Measurements from ENCODE around the gene SAG. TPM values are rescaled to one million over a fixed set of nuclear protein-coding genes. Genes with fewer than 3 reads are reported as not detected.

Gene SAG
- total and polyA plus RNA-seq, 2 donors (not counting 3 experiments of a cell fraction or from before 2014, with no cell fraction given), result not detected

- no peaks in the 10 kb centered on the region for H3K27me3 ChIP-seq (ENCODE audit: control insufficient read depth in 2 of 2, insufficient read depth in 2 of 2, low read length in 2 of 2)
- H3K4me3 ChIP-seq (replicated peaks in 1 of 3; ENCODE audit: insufficient read depth in 1 of 3, low read depth in 1 of 3, low read length in 3 of 3), result no peak overlapping the region
- H3K9ac ChIP-seq (replicated peaks; ENCODE audit: extremely low read depth, insufficient read depth, low read length), result no peak overlapping the region
- no peaks in the 10 kb centered on the region for H3K79me2 ChIP-seq (ENCODE audit: control insufficient read depth, insufficient read depth, low read length)
- no peaks in the 10 kb centered on the region for H3K9me3 ChIP-seq (replicated peaks; ENCODE audit: control insufficient read depth, insufficient read depth, low read length)
- FAIRE-seq (no peak), DNase-seq (ENCODE audit: low read depth, low spot score) (no peak)
- H3K4me2 ChIP-seq (ENCODE audit: insufficient read depth, low read length), result no peak overlapping the region
- H2AFZ ChIP-seq (ENCODE audit: low read depth, low read length), result no peak overlapping the region
- CTCF ChIA-PET, result no interaction called here
- intact Hi-C loops (cut with micrococcal nuclease), result no loop called here
- H3K27ac ChIP-seq (ENCODE audit: insufficient read depth, low read depth, low read length), result no peak overlapping the region
- H3K9me1 ChIP-seq (replicated peaks; ENCODE audit: control insufficient read depth, extremely low read depth, insufficient read depth, low read length), result no peaks in the 10 kb centered on the region
- no TSS peak for BruUV-seq (replicated peaks)
- H3K36me3 ChIP-seq (ENCODE audit: control insufficient read depth in 2 of 2, extremely low read depth in 1 of 2, insufficient read depth in 2 of 2, low read length in 2 of 2), result no peaks in the 10 kb centered on the region
- H4K20me1 ChIP-seq (replicated peaks; ENCODE audit: control insufficient read depth, extremely low read depth, insufficient read depth, low read length), result no peaks in the 10 kb centered on the region
- no peaks in the 10 kb centered on the region for H3K4me1 ChIP-seq (ENCODE audit: control insufficient read depth, extremely low read depth, insufficient read depth, low read length)
- POLR2A ChIA-PET, result no interaction called here
- dilution Hi-C loops (cut with MboI; ENCODE audit: extremely low pct_ligation_motif_present, low sequenced_read_pairs), result no loop called here
- TF ChIP-seq JUN (IDR thresholded peaks at IDR 0.05; ENCODE audit: borderline replicate concordance, insufficient read depth, insufficient read length, low read depth) (no peak), MYC (IDR thresholded peaks at IDR 0.05; ENCODE audit: low read depth, low read length) (no peak), POLR2A (IDR thresholded peaks at IDR 0.05; ENCODE audit: low read depth, low read length) (no peak), MAX (IDR thresholded peaks at IDR 0.05; ENCODE audit: insufficient read depth, insufficient read length) (no peak), POLR2AphosphoS5 (IDR thresholded peaks at IDR 0.05; ENCODE audit: insufficient read depth, low read depth, low read length) (no peak), GATA2 (IDR thresholded peaks at IDR 0.05; ENCODE audit: insufficient read depth, insufficient read length, low read depth, low read length) (no peak), FOS (IDR thresholded peaks at IDR 0.05; ENCODE audit: borderline replicate concordance, insufficient read depth, low read length) (no peak), EZH2 (IDR thresholded peaks at IDR 0.05; ENCODE audit: borderline replicate concordance, low read depth, low read length, severe bottlenecking) (no peak)
- TF ChIP-seq, protein P1, sequence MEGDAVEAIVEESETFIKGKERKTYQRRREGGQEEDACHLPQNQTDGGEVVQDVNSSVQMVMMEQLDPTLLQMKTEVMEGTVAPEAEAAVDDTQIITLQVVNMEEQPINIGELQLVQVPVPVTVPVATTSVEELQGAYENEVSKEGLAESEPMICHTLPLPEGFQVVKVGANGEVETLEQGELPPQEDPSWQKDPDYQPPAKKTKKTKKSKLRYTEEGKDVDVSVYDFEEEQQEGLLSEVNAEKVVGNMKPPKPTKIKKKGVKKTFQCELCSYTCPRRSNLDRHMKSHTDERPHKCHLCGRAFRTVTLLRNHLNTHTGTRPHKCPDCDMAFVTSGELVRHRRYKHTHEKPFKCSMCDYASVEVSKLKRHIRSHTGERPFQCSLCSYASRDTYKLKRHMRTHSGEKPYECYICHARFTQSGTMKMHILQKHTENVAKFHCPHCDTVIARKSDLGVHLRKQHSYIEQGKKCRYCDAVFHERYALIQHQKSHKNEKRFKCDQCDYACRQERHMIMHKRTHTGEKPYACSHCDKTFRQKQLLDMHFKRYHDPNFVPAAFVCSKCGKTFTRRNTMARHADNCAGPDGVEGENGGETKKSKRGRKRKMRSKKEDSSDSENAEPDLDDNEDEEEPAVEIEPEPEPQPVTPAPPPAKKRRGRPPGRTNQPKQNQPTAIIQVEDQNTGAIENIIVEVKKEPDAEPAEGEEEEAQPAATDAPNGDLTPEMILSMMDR (IDR thresholded peaks at IDR 0.05; ENCODE audit: extremely low read depth in 1 of 2, insufficient read depth in 1 of 2, low read depth in 1 of 2, low read length in 2 of 2), result no peak
Observed at GRCh38 chr2:233381638-233381995, 74.0 kb downstream of the SAG start.
